Measurements from ENCODE around the gene RFC1.
"Not testable (repeated sequence)": the region's sequence is repeated elsewhere in the genome, so short reads cannot be mapped to it uniquely, and the experiment has no call there.

RFC1 gene, protein sequence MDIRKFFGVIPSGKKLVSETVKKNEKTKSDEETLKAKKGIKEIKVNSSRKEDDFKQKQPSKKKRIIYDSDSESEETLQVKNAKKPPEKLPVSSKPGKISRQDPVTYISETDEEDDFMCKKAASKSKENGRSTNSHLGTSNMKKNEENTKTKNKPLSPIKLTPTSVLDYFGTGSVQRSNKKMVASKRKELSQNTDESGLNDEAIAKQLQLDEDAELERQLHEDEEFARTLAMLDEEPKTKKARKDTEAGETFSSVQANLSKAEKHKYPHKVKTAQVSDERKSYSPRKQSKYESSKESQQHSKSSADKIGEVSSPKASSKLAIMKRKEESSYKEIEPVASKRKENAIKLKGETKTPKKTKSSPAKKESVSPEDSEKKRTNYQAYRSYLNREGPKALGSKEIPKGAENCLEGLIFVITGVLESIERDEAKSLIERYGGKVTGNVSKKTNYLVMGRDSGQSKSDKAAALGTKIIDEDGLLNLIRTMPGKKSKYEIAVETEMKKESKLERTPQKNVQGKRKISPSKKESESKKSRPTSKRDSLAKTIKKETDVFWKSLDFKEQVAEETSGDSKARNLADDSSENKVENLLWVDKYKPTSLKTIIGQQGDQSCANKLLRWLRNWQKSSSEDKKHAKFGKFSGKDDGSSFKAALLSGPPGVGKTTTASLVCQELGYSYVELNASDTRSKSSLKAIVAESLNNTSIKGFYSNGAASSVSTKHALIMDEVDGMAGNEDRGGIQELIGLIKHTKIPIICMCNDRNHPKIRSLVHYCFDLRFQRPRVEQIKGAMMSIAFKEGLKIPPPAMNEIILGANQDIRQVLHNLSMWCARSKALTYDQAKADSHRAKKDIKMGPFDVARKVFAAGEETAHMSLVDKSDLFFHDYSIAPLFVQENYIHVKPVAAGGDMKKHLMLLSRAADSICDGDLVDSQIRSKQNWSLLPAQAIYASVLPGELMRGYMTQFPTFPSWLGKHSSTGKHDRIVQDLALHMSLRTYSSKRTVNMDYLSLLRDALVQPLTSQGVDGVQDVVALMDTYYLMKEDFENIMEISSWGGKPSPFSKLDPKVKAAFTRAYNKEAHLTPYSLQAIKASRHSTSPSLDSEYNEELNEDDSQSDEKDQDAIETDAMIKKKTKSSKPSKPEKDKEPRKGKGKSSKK

DNA sequence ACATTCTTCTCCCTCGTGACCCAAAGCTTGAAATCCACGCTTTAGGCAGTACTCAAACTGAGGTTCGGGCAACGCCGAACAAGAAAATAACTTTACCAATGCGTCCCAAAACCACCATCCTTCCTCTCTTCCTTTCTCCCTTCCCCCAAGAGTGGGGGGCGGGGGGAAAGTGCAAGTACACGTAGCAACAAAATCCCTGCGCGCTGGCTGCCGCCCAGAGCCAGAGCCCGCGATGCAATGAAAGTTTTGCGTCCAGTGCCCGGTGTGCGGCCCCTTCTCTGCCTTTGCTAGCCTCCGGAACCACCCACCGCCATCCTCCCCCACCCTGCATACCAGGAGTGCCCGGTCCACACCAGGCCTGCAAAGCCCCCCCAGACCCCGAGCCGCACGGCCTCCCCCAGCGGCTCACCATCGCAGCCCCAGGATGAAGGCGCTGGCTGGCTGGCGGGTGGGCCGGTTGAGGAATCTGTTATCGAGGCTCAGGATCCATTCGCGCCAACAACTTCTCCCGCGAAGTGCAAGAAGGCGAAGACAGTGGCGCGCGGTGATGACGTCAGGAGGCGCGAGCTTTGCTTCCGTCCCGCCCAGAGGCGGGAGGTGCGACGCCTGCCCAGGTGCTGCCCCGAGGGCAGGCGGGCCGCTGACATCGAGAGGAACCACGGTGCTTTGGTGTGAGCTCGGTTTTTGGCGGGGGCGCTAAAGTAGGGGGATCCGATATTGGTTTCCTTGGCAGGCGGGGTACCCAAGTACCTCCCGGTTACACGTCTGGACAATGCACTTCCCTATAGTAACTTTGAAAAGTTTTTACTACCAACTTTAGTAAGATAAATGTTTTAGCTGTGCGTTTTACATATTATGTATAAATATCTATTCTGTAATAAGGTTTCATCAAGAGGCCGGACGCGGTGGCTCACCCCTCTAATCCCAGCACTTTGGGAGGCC is at the start of gene RFC1:
Gene RFC1, minus strand, starts transcription at position 533 of the 942 bp plus-strand sequence. Its CDS starts 121 bp downstream, at position 412.
- peak; percentile 82 to 97 for DNase-seq

DNA sequence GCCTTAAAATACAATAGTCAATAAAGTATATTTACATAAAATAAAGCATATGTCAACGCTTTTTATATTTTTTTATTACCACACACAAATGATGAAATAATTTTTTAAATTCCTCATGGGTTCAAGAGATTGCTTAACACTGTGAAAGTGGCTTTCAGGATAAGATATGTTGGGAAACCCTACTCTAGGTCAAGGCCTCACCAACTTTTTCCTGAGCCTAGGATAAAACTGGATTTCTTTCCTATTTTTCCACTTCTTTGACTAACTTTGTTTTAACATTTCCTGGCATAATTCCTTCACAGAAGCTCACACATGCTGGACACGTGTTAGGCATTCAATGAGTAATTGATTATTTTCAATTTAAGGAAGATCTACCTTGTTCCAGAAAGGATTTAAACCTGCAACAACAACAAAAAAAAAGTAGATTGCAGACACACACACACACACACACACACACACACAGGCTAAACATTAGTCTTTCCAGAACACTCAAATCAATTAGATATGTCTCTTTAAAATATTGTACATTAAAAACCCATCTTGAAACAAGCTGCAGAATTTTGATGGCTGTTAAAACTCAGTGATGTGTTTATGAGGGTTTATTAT is 49.6 kb upstream of the RFC1 start:
- DNase-seq, result peak in 1 of 2 donors; percentile 0

DNA sequence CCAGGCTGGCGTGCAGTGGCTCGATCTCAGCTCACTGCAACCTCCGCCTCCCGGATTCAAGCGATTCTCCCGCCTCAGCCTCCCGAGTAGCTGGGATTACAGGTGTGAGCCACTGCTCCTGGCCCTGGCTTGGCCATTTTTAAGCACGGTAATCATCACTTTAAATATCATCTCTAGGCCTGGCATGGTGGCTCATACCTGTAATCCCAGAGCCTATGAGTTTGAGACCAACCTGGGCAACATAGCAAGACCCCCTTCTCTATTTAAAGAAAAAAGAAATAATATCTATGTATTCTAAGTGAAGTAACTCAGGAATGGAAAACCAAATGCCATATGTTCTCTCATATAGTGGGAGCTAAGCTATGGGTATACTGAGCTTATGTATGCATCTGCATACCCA is 45.4 kb upstream of the RFC1 start:
- not testable (repeated sequence) for DNase-seq

DNA sequence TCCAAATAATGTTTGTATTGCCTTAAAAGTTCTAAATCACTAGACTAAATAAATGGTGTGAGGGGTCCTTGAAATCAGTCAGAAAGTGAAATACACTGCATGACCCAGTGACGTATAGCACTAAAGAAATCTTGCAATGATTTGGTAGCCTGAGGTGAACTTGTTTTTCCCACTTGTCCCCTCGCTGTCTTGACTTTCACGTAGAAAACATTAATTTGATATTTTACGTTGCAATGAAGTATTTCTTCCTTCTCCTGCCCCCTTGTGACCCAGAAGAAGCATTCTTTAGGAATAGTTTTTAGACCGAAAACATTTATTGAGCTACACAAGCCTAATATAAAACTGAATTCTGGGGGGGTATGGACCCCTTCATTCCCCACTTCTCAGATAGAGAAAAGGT is 44.3 kb upstream of the RFC1 start:
- DNase-seq, result no peak

DNA sequence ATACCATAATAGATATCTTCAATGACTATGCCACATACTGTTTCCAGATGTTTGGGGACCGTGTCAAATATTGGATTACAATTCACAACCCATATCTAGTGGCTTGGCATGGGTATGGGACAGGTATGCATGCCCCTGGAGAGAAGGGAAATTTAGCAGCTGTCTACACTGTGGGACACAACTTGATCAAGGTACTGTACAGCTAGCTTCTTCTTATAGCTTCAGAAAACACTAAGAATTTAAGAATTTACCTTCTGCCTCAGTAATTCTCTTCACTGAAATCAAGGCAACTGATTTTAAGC is 41.4 kb upstream of the RFC1 start:
- no peak for DNase-seq

DNA sequence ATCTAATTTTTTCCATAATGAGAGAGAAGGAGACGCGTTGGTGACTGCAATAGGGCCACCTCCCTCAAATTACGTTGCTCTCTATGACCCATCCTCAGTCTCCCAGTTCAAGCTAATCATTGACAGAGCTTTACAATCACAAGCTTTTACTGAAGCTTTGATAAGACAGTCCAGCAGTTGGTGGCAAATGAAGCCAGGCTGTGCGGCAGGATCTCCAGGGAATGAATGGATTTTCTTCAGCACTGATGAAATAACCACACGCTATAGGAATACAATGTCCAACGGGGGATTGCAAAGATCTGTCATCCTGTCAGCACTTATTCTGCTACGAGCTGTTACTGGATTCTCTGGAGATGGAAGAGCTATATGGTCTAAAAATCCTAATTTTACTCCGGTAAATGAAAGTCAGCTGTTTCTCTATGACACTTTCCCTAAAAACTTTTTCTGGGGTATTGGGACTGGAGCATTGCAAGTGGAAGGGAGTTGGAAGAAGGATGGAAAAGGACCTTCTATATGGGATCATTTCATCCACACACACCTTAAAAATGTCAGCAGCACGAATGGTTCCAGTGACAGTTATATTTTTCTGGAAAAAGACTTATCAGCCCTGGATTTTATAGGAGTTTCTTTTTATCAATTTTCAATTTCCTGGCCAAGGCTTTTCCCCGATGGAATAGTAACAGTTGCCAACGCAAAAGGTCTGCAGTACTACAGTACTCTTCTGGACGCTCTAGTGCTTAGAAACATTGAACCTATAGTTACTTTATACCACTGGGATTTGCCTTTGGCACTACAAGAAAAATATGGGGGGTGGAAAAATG is 40.8 kb upstream of the RFC1 start, which contains the start of gene KLB:
Gene KLB, plus strand, starts transcription at position 168 of the 821 bp plus-strand sequence. Its CDS starts 20 bp downstream, at position 188.
- no peak for DNase-seq

DNA sequence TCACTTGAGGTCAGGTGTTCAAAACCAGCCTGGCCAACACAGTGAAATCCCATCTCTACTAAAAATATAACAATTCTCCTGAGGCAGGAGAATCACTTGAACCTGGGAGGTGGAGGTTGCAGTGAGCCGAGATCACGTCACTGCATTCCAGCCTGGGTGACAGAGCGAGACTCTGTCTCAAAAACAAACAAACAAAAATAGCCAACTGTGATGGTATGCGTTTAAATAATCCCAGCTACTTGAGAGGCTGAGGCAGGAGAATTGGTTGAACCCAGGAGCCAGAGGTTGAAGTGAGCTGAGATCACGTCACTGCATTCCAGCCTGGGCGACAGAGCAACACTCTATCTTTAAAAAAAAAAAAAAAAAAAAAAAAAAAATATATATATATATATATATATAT is 35.5 kb upstream of the RFC1 start:
- DNase-seq, result not testable (repeated sequence)

DNA sequence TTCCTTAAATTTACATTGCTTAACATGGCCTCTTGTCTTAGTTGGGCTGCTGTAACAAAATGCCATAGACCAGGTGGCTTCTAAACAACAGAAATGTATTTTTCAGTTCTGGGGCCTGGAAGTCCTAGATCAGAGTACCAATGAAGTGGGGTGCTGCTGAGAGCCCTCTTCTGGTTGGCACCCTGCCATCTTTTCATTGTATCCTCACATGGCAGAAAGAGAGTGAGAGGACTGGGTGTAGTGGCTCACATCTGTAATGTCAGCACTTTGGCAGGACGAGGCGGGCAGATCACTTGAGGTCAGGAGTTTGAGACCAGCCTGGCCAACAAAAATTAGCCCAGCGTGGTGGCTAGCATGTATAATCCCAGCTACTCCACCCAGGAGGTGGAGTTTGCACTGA is 28.5 kb upstream of the RFC1 start:
- DNase-seq, result no peak

DNA sequence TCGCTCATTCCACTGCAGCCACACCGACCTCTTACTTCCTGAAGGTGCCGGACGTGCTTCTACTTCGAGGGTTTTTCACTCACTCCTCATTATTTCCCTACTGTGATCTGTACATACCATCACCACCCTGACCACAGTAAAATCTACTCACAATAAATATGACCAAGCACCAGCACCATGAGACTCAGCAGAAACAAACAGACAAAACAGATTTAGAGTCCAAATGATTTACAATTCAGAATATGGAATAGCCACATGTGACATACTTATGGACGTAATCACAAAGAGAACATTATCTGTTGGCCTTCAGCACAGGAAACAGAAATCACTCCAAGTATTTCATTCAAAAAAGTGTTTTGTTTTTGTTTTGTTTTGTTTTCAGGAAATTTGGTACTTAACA is 24.4 kb upstream of the RFC1 start:
- no peak for DNase-seq

DNA sequence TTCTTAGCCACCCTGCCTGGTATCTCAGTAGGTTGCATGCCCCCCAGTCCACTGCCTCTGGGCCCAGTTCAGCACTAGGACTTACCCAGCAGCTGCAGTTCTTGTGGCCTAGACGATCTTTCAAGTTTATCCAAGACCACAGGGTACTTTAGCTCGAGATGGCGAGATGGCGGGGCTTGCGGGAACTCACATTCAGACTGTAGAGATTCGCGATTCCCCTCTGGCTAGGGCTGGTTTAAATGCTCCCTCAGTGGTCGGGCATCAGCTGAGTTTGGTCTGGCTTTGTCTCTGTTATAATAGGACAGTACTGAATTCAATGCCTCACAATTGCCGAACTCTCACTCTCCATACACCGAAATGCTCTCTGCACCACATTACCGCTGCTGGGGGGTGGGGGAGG is 18.4 kb upstream of the RFC1 start:
- DNase-seq, result no peak

DNA sequence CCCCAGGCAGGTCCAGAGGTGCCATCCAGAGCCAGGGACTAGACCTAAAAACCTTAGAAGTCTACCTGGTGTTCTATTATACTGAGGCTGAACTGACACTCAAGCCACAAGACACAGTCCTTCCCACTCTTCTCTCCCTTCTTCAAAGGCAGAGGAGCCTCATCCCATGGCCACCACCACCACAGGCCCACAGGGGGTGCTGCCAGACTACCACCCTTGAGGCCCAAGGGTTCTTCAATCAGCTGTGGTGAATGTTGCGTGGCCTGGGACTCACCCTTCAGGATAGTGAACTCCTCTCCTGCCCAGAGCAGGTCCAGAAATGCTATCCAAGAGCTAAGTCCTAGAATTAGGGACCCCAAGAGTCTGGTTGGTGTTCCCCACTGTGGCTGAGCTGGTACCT is 17.5 kb upstream of the RFC1 start:
- DNase-seq, result no peak

DNA sequence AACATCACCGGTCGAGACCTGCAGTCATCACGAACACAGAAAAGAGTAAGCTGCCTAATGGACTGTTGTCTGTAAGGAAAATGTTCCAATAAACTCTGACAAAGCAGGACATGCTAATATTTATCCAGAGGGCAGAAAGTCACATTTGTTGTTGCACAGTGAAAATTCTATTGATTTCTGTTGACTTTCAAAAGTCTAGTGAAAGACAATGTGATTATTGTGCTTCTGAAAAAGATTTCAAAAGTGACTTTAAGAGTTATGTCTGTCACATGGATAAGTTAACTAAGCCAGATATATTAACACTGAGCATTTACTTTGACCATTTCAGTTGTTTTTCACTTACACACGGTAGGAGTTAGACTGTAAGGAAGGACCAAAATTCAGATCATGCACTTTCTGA is 9.3 kb upstream of the RFC1 start:
- DNase-seq, result no peak

DNA sequence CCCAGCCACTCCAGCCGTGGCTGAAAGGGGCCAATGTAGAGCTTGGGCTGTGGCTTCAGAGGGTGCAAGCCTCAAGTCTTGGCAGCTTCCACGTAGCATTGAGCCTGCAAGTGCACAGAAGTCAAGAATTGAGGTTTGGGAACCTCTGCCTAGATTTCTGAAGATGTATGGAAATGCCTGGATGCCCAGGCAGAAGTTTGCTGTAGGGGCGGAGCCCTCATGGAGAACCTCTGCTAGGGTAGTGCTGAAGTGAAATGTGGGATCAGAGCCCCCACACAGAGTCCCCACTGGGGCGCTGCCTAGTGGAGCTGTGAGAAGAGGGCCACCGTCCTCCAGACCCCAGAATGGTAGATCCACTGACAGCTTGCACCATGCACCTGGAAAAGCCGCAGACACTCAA is 5.0 kb upstream of the RFC1 start:
- not testable (repeated sequence) for DNase-seq

DNA sequence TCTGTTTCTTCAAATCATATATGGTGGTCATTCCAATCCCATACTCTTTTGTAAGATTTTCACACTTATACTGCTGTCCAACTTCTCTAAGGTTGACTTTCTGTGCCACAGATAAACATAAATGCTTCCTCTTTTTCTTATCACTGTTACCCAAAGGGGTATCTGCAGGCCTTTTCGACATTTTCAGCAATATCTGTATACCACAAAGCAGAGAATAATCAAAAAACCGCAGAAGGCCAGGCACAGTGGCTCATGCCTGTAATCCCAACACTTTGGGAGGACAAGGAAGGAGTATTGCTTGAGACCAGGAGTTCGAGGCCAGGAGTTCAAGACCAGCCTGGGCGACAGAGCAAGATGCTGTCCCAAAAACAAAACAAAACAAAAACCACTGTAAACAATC is 3.1 kb upstream of the RFC1 start:
- DNase-seq, result no peak

DNA sequence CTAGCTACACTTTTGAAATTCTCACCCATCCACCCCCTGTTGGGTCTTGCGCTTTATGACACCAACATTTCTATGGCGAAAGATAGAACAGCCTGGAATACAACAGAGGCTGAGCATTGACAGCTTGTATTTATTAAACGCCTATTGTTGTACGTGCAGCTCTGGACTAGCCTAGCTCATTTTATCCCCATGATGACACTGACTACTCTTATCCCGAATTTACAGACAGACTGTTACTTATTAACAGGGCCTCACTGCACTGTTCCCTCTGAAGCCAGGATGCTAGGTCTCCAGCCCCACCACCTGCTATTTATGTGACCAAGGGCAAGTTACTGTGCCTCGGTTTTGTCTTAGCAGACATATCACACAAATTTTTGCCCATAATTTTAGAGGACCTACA is 1.0 kb upstream of the RFC1 start:
- no peak for DNase-seq

DNA sequence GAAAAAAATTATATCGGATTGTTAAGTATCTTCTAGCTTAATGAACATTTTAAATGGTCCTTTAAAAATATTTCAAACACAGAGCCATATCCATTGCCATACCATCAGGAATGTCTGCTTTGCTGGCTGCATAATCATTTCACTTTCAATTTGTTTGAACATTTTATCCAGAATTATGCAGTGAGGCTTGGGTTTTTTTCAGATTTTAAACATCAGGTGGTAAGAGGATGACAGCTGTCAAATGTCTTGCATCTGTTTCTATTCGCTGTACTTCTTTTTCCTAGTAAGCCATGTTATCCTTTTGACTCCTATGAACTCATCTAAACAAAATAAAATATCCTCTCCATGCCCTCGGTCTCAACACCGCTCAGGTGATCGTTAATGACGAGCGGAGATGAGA is 802 bp downstream of the RFC1 start:
- no peak for DNase-seq

DNA sequence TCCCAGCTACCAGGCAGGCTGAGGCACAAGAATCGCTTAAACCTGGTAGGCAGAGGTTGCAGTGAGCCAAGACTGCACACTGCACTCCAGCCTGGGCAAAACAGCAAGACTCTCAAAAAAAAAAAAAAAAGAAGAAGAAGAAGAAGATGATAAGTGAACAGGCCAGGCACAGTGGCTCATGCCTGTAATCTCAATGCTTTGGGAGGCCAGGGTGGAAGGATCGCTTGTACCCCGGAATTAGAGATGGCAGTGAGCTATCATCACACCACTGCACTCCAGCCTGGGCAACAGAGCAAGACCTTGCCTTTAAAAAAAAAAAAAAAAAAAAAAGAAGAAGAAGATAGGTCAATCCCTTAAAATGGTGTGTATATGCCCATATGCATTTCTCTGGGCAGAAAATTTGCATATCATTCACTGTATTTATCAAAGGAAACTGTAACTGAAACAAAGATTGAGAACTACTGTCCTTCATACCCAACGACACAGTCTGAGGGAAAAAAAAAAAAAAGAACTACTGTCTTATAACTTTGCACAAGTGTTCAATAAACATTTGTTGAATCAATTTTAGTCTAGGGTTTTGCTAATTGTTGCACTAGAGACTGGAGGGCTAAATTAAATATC is 2.3 kb downstream of the RFC1 start:
- no peak for DNase-seq

DNA sequence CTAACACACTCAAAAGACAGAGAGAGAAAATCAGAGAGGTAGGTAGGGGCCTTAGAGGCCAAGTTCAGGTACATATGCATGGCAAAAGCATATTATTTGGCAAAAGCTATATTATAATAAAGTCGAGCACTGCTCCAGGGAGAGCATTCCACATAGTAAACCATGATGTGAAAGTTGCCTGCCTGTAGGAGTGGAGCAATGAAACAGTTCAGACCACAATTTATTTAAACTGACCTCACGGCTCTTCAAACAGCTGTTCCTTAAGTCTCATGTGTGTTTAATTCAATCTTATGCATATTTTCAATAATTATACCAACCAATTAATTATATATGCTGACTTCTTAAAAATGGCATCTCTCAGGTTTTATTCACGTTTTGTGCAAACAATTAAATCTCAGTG is 3.3 kb downstream of the RFC1 start:
- DNase-seq, result no peak

DNA sequence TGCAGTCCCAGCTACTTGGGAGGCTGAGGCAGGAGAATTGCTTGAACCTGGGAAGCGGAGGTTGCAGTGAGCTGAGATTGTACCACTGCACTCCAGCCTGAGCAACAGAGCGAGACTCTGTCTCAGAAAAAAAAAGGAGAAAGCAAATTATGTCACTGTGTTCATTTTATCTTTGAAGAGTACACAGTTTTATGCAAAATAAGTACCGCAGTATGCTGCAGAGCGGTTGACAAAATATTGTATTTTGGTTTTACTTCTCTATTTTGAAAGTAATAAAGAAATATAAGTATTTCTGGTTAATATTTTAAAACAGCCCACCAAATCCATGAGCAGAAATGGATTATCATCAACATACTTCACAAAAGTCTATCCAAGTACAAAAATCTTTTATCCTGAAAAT is 5.6 kb downstream of the RFC1 start:
- DNase-seq, result not testable (repeated sequence)

DNA sequence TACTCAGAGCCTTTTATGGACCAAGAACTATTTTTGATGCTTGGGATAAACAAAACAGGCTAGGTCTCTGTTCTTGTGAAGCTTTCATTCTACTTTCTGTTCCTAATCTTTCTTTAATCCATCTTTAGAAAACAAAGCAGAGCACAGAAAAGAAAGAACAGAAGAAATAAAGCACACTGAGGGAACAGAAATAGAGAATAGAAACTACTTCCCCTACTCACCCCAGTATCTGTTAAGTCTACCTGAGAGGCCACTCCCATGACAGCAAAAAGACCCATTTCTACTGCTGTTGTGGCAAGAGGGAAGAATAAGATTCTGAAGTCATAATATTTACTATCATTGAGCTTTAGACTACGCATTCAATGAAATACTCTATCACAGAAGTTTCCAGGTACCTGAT is 9.2 kb downstream of the RFC1 start:
- no peak for DNase-seq

DNA sequence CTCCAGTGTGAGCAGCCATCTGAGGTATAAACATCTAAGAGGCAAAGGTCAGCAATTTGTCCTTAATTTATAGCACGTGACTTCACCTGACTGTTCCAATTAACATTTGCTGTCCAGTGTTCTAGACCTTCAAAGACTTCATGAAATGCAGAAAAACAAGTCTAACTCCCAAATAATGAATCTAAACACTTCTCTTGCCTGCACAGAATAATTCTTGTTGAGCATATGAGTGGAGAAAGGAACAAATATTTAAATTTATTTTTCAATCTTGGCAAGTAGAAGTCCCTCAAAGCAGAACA is 12.0 kb downstream of the RFC1 start:
- DNase-seq, result peak in 1 of 2 donors; percentile 6
